Motor neuron (in vitro differentiated cells): Measurements from ENCODE around the gene PIGK. TPM values are rescaled to one million over a fixed set of nuclear protein-coding genes. Genes with fewer than 3 reads are reported as not detected.

Source experiments
- ATAC-seq, 8 experiments: fragments of 200-7000 bp; cut with Tn5 transposase; replicated peaks in 6 of 8; 2 replicates each; pipeline ENCODE4 v1.8.0; 2021; ENCODE audit warnings: mild to moderate bottlenecking in 8 of 8, moderate library complexity in 8 of 8
- H3K27ac ChIP-seq, 2 donors: fragments of 250-450 bp; sonication (Bioruptor Pico); 2 replicates each; pipeline ENCODE4 v1.9.0; 2021; ENCODE audit warnings: antibody characterized with exemption in 2 of 2, mild to moderate bottlenecking in 2 of 2, moderate library complexity in 1 of 2
- H3K4me1 ChIP-seq, 2 donors: fragments of 250-450 bp; sonication (Bioruptor Pico); replicated peaks in 1 of 2; 2 replicates each; pipeline ENCODE4 v1.6.1; 2021; ENCODE audit warnings: antibody characterized with exemption in 2 of 2, mild to moderate bottlenecking in 2 of 2, moderate library complexity in 1 of 2
- H3K4me3 ChIP-seq, 5 donors: fragments of 250-450 bp; sonication (Bioruptor Pico); 2 replicates each; pipeline ENCODE4 v1.9.0; 2021; ENCODE audit warnings: antibody characterized with exemption in 5 of 5, mild to moderate bottlenecking in 5 of 5, moderate library complexity in 4 of 5
- WGBS, 10 experiments: fragments of 450-650 bp; shearing (Covaris generic); methylation state at CpG; one replicate each; pipeline ENCODE4 v1.0.0; 2022; 5-methylcytosine and 5-hydroxymethylcytosine counted together
- in situ Hi-C, 9 experiments: fragments of 400-800 bp; cut with MboI; loops; one replicate each; pipeline ENCODE4 v1.15.0; 2021; ENCODE audit warnings: low sequenced_read_pairs in 9 of 9, low pct_unique_long_range_greater_than_20kb in 2 of 9; ENCODE audit not compliant: unreplicated experiment in 9 of 9
- total RNA-seq, 8 experiments: library from RNA; unstranded; fragments of 300-600 nt; gene quantifications; 2 replicates each; pipeline versions ENCODE4 v1.2.3 to v1.2.4, GENCODE V29; 2022

PIGK gene
- 10 to 100 TPM; 13.5 to 37.3 (median 20.3) TPM for total RNA-seq

DNA sequence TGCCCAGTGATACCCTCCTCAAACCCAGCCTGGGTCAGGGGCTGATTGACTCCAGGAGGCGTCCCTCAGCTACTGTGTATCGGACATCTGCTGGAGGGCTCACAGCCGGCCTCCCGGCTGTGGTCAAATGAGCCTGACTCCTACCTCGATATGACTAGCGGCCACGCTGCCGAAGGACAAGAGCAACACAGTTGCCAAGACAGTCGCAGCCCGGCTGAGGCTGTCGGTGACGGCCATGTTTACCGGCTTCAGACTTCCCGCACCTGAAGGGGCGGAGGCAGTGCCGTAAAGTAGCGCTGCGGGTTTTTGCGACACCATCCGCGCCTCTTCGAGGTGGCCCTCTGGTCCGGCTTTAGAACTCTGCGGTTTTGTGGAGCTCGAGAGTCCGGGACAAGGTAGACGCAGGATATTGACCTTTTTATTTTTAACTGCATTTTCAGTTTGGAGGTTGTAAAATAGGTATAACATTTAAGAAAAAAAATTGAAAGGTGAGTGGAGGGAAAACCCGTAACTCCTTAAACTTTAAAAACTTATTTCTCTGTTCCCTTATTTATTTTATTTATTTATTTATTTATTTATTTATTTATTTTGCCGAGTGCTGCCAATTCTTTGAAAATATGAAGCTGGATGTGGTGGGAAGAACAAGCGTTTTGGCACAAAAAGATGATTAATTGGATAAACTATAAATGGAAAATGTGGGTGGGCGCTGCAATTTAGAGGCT, at the start of gene PIGK:
TSS of gene PIGK (minus strand) at position 265 of the 722 bp plus-strand sequence. CDS start at position 237, 28 bp downstream.
- Histone ChIP-seq H3K27ac (peak within 1 kb of the TSS; percentile 65 to 83), H3K4me1 (peaks cover 13% of the 10 kb centered on the region in 2 donors), H3K4me3 (peak within 1 kb of the TSS; percentile 65 to 96 (median 93))
- in situ Hi-C loops, result no loop called here
- WGBS, 10 experiments, result 0 to 5% (median 2%) methylated on average over 4 to 29 of the region's 31 CpGs; no CpG with 5 or more reads in 1 of the 10 experiments
- peak; percentile 93 to 98 (median 96) for ATAC-seq

DNA sequence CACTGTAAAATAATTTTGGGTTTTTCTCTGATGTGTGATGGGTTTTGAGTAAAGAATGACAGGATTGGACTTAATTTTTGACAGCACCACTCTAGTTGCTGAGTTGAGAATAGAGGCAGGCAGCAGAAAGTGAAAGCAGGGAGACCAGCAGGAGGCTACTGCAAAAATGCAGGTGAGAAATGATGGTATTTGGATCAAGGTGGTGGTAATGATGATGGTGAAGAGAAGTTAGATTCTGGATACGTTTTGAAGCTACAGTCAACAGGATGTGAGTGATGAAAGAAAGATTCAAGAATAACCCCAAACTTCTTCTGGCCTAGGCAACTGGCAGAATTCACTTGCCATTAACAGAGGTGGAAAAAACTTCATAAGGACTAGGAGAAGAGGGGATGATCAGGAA, 47.8 kb upstream of the PIGK start:
- no peak overlapping the region for H3K27ac ChIP-seq
- H3K4me3 ChIP-seq, result no peak overlapping the region
- WGBS, 10 experiments, result 17 to 90% (median 47%) methylated on average over 1 of the region's 1 CpG; no CpG with 5 or more reads in 2 of the 10 experiments
- in situ Hi-C loops, result no loop called here
- H3K4me1 ChIP-seq, result no peaks in the 10 kb centered on the region
- no peak for ATAC-seq

DNA sequence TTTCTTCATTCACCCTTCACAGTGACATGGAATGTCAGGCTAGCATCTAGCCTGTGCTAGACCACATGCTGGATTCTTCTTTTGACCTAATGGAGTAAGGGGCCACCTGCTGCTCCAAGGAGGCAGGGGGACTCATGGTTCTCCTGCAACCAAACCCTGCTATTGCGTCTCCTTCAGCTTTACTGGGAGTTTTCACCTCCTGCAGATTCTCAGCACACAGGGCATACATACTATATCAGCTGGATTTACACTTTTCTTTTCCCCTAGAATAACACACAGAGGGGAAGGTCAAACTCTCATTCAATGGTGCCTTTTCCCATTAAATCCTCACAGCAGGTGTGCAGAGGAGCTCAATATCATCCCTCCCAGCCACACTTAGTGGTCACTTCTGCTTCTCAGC, 46.0 kb upstream of the PIGK start:
- in situ Hi-C loops, result no loop called here
- 75 to 100% (median 86%) methylated on average over 1 of the region's 1 CpG; no CpG with 5 or more reads in 7 of the 10 experiments for WGBS, 10 experiments
- Histone ChIP-seq H3K4me3 (no peak overlapping the region), H3K4me1 (no peaks in the 10 kb centered on the region), H3K27ac (no peak overlapping the region)
- ATAC-seq, result no peak

DNA sequence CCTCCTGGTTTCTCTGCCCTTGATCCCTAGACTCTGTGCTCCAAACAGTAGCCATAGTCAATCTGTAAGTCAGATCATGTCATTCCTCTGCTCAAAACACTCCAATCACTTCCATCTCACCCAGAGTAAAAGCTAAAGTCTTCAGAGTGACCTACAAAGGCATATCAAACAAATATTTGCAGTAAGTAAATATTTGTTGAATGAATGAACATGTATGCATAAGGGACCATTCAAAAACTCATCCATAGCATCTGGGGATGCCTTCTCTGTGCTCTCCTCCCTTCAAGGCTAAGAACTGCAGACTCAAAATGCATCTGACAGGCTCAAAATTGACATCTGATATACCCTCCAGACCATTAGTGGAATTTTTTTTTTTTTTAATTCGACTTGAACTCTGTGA, 44.5 kb upstream of the PIGK start:
- ATAC-seq, result no peak
- WGBS, 10 experiments, result 14 to 82% (median 33%) methylated on average over 1 of the region's 1 CpG; no CpG with 5 or more reads in 3 of the 10 experiments
- Histone ChIP-seq H3K27ac (no peak overlapping the region), H3K4me3 (no peak overlapping the region), H3K4me1 (no peaks in the 10 kb centered on the region)
- in situ Hi-C loops, result no loop called here

DNA sequence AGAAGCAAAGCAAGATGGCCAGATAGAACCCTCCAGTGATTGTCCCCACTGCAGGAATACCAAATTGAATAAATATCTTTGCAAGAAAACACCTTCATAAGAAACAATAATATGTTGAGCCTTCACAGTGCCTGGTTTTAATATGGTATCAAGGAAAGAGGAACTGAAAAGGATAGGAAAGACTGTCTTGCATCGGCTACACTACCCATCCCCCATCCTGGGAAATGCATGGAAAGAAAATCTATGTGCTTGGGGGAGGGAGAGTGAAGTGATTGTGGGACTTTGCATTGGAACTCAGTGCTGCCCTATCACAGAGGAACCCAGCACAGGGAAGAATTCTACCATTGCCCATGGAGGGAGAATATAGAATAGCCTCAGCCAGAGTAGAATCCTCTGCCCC, 34.0 kb upstream of the PIGK start:
- 0 to 100% (median 67%) methylated on average over 1 of the region's 1 CpG; no CpG with 5 or more reads in 3 of the 10 experiments for WGBS, 10 experiments
- ATAC-seq, result no peak
- Histone ChIP-seq H3K4me3 (no peak overlapping the region), H3K27ac (no peak overlapping the region), H3K4me1 (no peaks in the 10 kb centered on the region)
- in situ Hi-C loops, result no loop called here

DNA sequence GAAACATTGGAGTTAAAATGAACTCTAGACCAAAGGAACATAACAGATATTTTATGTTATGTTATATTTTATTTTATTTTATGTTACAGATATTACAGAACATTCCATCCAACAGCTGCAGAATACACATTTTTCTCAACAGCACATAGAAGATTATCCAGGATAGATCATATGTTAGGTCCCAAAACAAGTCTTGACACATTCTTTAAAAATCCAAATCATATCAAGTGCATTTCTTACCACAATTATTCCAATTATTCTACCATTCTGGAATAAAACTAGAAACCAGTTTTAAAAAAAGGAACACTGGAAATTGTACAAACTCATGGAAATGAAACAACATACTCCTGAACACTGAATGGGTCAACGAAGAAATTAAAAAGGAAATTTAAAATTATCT, 30.9 kb upstream of the PIGK start:
- WGBS, 10 experiments, result 0 to 100% (median 83%) methylated on average over 1 of the region's 1 CpG
- no peak overlapping the region for H3K27ac ChIP-seq
- no peak for ATAC-seq
- H3K4me1 ChIP-seq, result no peaks in the 10 kb centered on the region
- in situ Hi-C loops, result no loop called here
- H3K4me3 ChIP-seq, result no peak overlapping the region

DNA sequence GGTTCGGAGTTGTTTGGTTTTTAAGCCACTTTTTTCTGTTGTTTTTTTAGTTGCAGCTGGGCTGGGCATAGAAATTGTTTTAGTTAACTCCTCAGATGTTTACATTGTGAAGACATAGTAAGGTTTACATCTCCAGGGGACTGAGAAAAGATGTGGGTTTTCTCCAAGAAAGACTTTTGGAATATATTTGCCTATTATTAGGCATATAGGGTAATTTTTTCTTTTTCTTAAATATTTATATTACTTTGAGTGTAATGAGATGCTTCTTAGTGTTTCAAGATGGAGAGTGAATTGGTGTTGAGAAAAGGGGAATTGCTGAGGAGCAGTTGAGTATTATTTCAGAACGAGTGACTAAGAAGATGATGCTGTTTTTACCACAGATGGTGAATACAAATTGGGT, 26.6 kb upstream of the PIGK start:
- no peak for ATAC-seq
- 13 to 96% (median 89%) methylated on average over 1 to 2 of the region's 2 CpGs; no CpG with 5 or more reads in 1 of the 10 experiments for WGBS, 10 experiments
- Histone ChIP-seq H3K4me3 (no peak overlapping the region), H3K4me1 (no peaks in the 10 kb centered on the region), H3K27ac (no peak overlapping the region)
- in situ Hi-C loops, result no loop called here

DNA sequence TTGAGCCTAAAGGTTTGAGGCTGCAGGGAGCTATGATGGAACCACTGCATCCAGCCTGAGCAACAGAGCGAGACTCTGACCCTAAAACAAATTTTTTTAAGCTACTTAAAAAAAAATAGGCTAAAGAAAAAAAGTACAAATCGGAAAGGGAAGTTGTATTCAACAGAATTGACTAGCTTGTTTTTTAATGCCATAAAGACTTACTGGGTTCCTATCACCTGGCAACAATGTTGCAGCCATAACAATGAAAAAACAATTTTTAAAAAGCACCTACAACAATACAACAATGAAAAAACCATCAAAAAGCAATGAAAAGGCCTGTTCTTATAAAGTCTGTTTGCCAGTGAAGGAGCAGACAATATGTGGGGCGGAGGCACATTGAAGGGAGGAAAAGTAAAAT, 20.1 kb upstream of the PIGK start:
- in situ Hi-C loops, result no loop called here
- no peak for ATAC-seq
- Histone ChIP-seq H3K4me1 (no peaks in the 10 kb centered on the region), H3K4me3 (no peak overlapping the region), H3K27ac (no peak overlapping the region)
- 47 to 94% (median 69%) methylated on average over 2 to 3 of the region's 3 CpGs for WGBS, 10 experiments

DNA sequence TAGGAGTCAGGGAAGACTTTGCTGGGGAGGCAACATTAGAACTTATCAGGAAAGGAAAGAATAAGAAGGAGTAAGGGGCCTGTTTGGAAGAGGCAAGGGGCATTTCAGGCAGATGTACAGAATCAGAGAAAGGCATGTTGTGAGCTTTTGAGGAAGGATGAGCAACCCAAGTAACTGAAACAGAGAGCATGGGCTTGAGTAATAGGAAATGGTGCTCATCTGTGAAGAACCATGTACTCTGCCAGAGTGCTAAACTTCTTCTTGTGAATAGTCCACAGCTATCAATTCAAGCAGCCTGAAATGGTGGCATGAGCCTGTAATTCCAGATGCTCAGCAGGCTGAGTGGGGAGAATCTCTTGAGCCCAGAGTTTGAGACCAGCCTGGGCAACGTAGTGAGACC, 19.2 kb upstream of the PIGK start:
- Histone ChIP-seq H3K27ac (no peak overlapping the region), H3K4me1 (no peaks in the 10 kb centered on the region), H3K4me3 (no peak overlapping the region)
- in situ Hi-C loops, result no loop called here
- no peak for ATAC-seq
- WGBS, 10 experiments, result 33 to 100% (median 90%) methylated on average over 1 of the region's 1 CpG; no CpG with 5 or more reads in 3 of the 10 experiments

DNA sequence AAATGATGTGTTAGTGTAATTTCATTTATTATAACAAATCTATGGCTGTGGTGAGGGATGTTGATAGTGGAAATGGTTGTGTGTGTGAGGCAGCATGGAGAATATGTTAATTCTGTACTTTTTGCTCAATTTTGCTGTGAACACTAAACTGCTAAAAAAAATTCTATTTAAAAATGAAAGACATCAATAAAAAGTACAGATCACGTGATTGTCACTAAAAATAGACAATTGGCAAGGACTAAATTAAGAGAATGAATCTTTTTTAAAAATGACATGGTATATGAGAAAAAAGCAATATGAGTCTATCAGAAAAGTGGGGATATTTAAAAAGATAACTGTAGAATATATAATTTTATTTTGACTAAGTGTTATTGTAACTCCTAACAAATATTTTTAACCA, 15.7 kb upstream of the PIGK start:
- Histone ChIP-seq H3K4me1 (no peaks in the 10 kb centered on the region), H3K27ac (no peak overlapping the region), H3K4me3 (no peak overlapping the region)
- ATAC-seq, result no peak
- WGBS, 10 experiments, result 6 to 100% (median 75%) methylated on average over 1 of the region's 1 CpG
- in situ Hi-C loops, result no loop called here

DNA sequence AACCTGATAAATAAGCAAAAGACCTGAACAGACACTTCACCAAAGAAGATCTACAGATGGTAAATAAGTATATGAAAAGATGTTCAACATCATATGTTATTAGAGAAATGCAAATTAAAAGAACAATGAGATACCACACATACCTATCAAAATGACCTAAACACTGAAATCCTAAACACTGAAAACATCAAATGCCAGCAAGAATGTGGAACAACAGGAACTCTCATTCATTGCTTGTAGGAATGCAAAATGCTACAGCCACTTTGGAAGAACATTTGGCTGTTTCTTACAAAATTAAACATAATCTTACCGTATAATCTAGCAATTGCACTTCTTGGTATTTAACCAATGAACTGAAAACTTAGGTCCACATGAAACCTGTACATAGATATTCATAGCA, 14.9 kb upstream of the PIGK start:
- in situ Hi-C loops, result no loop called here
- 54 to 100% (median 100%) methylated on average over 1 of the region's 1 CpG; no CpG with 5 or more reads in 2 of the 10 experiments for WGBS, 10 experiments
- no peak for ATAC-seq
- no peak overlapping the region for H3K4me3 ChIP-seq
- no peak overlapping the region for H3K27ac ChIP-seq
- no peaks in the 10 kb centered on the region for H3K4me1 ChIP-seq

DNA sequence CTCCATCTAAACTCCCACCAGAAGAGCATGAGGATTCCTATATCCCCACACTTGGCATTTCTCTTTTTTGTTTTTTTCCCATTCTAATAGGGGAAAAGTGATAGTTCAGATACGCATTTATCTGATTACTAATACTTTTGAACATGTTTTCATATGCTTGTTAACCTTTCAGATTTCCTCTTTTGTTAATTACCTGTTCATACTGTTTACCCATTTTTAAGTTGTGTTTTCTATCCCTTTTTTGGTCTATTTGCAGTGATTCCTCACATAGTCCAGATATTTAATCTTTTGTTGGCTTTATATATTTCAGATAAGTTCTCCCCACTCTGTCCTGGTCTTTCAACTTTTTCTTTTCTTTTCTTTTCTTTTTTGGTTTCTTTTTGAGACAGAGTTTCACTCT, 13.6 kb upstream of the PIGK start:
- no peak for ATAC-seq
- Histone ChIP-seq H3K27ac (no peak overlapping the region), H3K4me3 (no peak overlapping the region), H3K4me1 (no peaks in the 10 kb centered on the region)
- in situ Hi-C loops, result no loop called here
- 86 to 100% (median 100%) methylated on average over 1 of the region's 1 CpG; no CpG with 5 or more reads in 2 of the 10 experiments for WGBS, 10 experiments

DNA sequence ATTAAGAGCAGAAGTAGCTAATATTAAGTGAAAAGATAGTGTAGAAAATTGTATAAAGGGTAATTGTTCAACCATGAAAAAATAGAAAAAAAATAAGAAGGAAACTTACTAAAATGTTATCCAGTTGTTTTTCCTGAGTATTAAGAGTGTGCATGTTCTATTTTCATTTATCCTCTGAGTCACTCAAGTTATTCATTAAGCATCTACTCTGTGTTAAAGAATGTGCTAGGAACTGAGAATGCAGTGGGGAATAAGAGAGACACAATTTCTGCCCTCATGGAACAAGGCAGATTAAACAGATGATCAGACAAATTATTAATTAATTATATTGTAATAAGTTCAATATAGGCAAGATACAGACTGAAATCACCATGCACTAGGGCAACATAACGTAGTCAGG, 10.8 kb upstream of the PIGK start:
- Histone ChIP-seq H3K4me1 (no peaks in the 10 kb centered on the region), H3K4me3 (no peak overlapping the region), H3K27ac (no peak overlapping the region)
- WGBS, 10 experiments, result 8 to 100% (median 100%) methylated on average over 1 of the region's 1 CpG; no CpG with 5 or more reads in 1 of the 10 experiments
- in situ Hi-C loops, result no loop called here
- no peak for ATAC-seq

DNA sequence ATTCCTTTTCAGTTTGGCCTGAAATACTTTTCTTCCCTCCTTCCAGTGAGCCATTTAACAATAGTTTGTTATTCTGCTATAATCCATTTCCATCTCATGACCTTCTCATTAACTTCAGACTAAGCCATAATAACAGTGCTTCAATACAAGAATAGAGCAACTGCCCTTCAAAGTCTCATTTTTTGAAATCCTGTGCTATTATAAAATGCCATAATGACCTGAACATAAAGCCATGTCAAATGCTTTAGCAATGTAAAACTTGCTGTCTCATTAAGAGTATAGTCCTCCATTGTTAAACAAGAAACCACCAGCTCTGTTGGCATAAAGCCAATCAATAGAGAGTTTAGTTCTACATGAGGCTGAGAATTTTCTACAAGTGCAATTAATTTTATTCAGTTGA, 9.6 kb upstream of the PIGK start:
- no peak overlapping the region for H3K4me3 ChIP-seq
- in situ Hi-C loops, result no loop called here
- peak in 1 of 8 experiments; percentile 11 for ATAC-seq
- H3K27ac ChIP-seq, result no peak overlapping the region
- H3K4me1 ChIP-seq, result no peaks in the 10 kb centered on the region
